Heart left ventricle (tissue), 16 donors: ENCODE data around the gene SLC16A9. TPM values are rescaled to one million over a fixed set of nuclear protein-coding genes. Genes with fewer than 3 reads are reported as not detected.
"Not testable (repeated sequence)": the region's sequence is repeated elsewhere in the genome, so short reads cannot be mapped to it uniquely, and the experiment has no call there.

Experiments
- ATAC-seq, 4 donors: fragments of 200-7000 bp; cut with Tn5 transposase; one replicate each; pipeline ENCODE4 v1.9.1; 2020 to 2022; ENCODE audit warnings: moderate library complexity in 4 of 4, mild to moderate bottlenecking in 3 of 4, moderate number of reproducible peaks in 1 of 4
- DNase-seq, 5 donors: peaks; one replicate each; pipeline ENCODE4 v3.0.0-alpha.2; 2020
- H3K27ac ChIP-seq, 12 donors: fragments of 200-600 bp; sonication (generic) in 4 of 12; one replicate each; pipeline versions ENCODE4 v1.5.0 to v1.8.0; 2016 to 2022; ENCODE audit warnings: mild to moderate bottlenecking in 2 of 12
- H3K27me3 ChIP-seq, 9 donors: fragments of 200-600 bp; sonication (generic) in 2 of 9; one replicate each; pipeline versions ENCODE4 v1.5.1 to v1.8.0; 2016 to 2022; ENCODE audit warnings: mild to moderate bottlenecking in 3 of 9
- H3K36me3 ChIP-seq, 9 donors: fragments of 200-600 bp; sonication (generic) in 2 of 9; one replicate each; pipeline versions ENCODE4 v1.5.0 to v1.8.0; 2018 to 2022; ENCODE audit warnings: mild to moderate bottlenecking in 2 of 9
- H3K4me1 ChIP-seq, 12 donors: fragments of 200-600 bp; sonication (generic) in 4 of 12; one replicate each; pipeline versions ENCODE4 v1.5.0 to v1.8.0; 2016 to 2022; ENCODE audit warnings: mild to moderate bottlenecking in 3 of 12
- H3K4me3 ChIP-seq, 12 donors: fragments of 200-600 bp; sonication (generic) in 4 of 12; one replicate each; pipeline versions ENCODE4 v1.5.0 to v1.8.0; 2017 to 2022; ENCODE audit warnings: mild to moderate bottlenecking in 9 of 12, moderate library complexity in 4 of 12
- H3K9me3 ChIP-seq, 12 donors: fragments of 200-600 bp; sonication (generic) in 4 of 12; one replicate each; pipeline versions ENCODE4 v1.5.0 to v1.8.0; 2016 to 2022; ENCODE audit warnings: mild to moderate bottlenecking in 1 of 12
- CTCF ChIP-seq, 12 donors: fragments of 200-600 bp; sonication (generic) in 4 of 12; IDR thresholded peaks; one replicate each; pipeline versions ENCODE4 v1.5.0 to v1.8.0; 2018 to 2022; ENCODE audit warnings: antibody characterized with exemption in 12 of 12, mild to moderate bottlenecking in 5 of 12
- POLR2A ChIP-seq, 2 donors: fragments of 450-650 bp; IDR thresholded peaks; one replicate each; pipeline ENCODE4 v1.6.1; 2017; ENCODE audit warnings: antibody characterized with exemption in 2 of 2, mild to moderate bottlenecking in 2 of 2, moderate library complexity in 2 of 2
- WGBS, 4 donors: extraction: QIAGEN DNeasy Blood & Tissue Kit in 2 of 4; methylation state at CpG; one replicate each; pipeline versions ENCODE4 v1.1.5 to v1.1.7; 2013 to 2018; 5-methylcytosine and 5-hydroxymethylcytosine counted together
- intact Hi-C, 10 donors: fragments of 100-400 bp; cut with DNase I; formaldehyde crosslinking; loops; one replicate each; pipeline versions ENCODE4 v1.11.1 to v1.14.2; 2022
- polyA plus RNA-seq, 2 donors: library from polyadenylated mRNA; stranded (reverse); fragments of 200-250 nt; gene quantifications; one replicate each; pipeline ENCODE4 v1.2.3, GENCODE V29; 2013
- total RNA-seq, 9 donors: library from RNA; depleted of rRNA in 2 of 9; stranded (reverse); fragments of >200 nt in 2 of 9; fragmentation: NEBNext Ultra II Directional in 3 of 9; extraction: Animal tissue kit (Norgen Biotek cat#: 25700) in 3 of 9; gene quantifications; one replicate each; pipeline versions ENCODE4 v1.1.0 to v1.2.4, GENCODE V29; 2016 to 2023
- donor health status: ischemic (EF 13 %, LVEDD 7.1; RV severe dilation, severe dysfunction).
- donor health status: healthy with polysubstance abuse.
- donor health status: DM: no; HTN: yes; CAD: no.
- donor health status: DM: no; HTN: no; CAD: no.
- donor health status: ischemic (EF 25% LVEDD 6.9; RV normal size, moderate dysfunction).
- donor health status: ischemic (EF 25% LVEDD 5.7; RV mildly dilated, moderate dysfunction).
- donor health status: healthy.
- donor health status: DM: yes; HTN: yes; CAD: no.
- donor health status: ischemic (EF 35%, LVEDD 5.7; RV mildly dilated, moderate dysfunction).
- donor health status: nonischemic (EF 11% LVEDD 7.7; RV severe dilation, severe dysfunction).
- donor health status: DM: yes; HTN: yes; CAD: no.
- donor health status: PGD.
- donor health status: ischemic (EF 29% LVEDD 5.4; RV normal size, mild dysfunction).
- donor health status: nonischemic (EF 23%, LVEDD 6.1; RV moderate dilation, normal function).

The SLC16A9 gene
- total and polyA plus RNA-seq, 11 donors: 0.07 to 3.0 (median 0.63) TPM

GRCh38 chr10:59651902-59652301 is 57.7 kb downstream of the SLC16A9 start:
- Histone ChIP-seq H3K36me3 (no peaks in the 10 kb centered on the region), H3K27me3 (no peaks in the 10 kb centered on the region), H3K4me1 (peaks cover 0 to 13% (median 0%) of the 10 kb centered on the region in 12 donors), H3K4me3 (no peak overlapping the region), H3K27ac (no peak overlapping the region), H3K9me3 (no peaks in the 10 kb centered on the region)
- no peak for TF ChIP-seq POLR2A (IDR thresholded peaks at IDR 0.05)
- no peak for TF ChIP-seq CTCF (IDR thresholded peaks at IDR 0.05)
- intact Hi-C loops: no loop called here
- ATAC-seq: no peak
- 85 to 92% (median 90%) methylated on average over 3 of the region's 3 CpGs for WGBS, 4 donors
- DNase-seq: no peak

GRCh38 chr10:59649606-59650346 is 59.9 kb downstream of the SLC16A9 start:
- H3K4me3 ChIP-seq: no peak overlapping the region
- DNase-seq: no peak
- H3K4me1 ChIP-seq: peaks cover 0 to 13% (median 0%) of the 10 kb centered on the region in 12 donors
- WGBS, 4 donors: 82 to 88% (median 84%) methylated on average over 7 of the region's 7 CpGs
- TF ChIP-seq POLR2A (IDR thresholded peaks at IDR 0.05) (no peak), CTCF (IDR thresholded peaks at IDR 0.05) (no peak)
- H3K27ac ChIP-seq: no peak overlapping the region
- peak; percentile 41 to 64 (median 46) for ATAC-seq
- peaks cover 0 to 13% (median 8%) of the 10 kb centered on the region in 12 donors for H3K9me3 ChIP-seq
- H3K36me3 ChIP-seq: no peaks in the 10 kb centered on the region
- intact Hi-C loops: no loop called here
- no peaks in the 10 kb centered on the region for H3K27me3 ChIP-seq

GRCh38 chr10:59648711-59649201 is 60.9 kb downstream of the SLC16A9 start:
- peaks cover 0 to 19% (median 9%) of the 10 kb centered on the region in 12 donors for H3K9me3 ChIP-seq
- H3K4me1 ChIP-seq: peaks cover 0 to 13% (median 0%) of the 10 kb centered on the region in 12 donors
- no peaks in the 10 kb centered on the region for H3K27me3 ChIP-seq
- ATAC-seq (no peak), DNase-seq (no peak)
- no peaks in the 10 kb centered on the region for H3K36me3 ChIP-seq
- H3K27ac ChIP-seq: no peak overlapping the region
- no peak overlapping the region for H3K4me3 ChIP-seq
- intact Hi-C loops: no loop called here
- 62 to 70% (median 65%) methylated on average over 7 of the region's 7 CpGs for WGBS, 4 donors
- TF ChIP-seq POLR2A (IDR thresholded peaks at IDR 0.05): no peak
- no peak for TF ChIP-seq CTCF (IDR thresholded peaks at IDR 0.05)

GRCh38 chr10:59644841-59645240 is 64.8 kb downstream of the SLC16A9 start:
- Histone ChIP-seq H3K9me3 (peaks cover 0 to 19% (median 9%) of the 10 kb centered on the region in 12 donors), H3K4me3 (no peak overlapping the region), H3K27me3 (no peaks in the 10 kb centered on the region), H3K4me1 (peaks cover 0 to 13% (median 0%) of the 10 kb centered on the region in 12 donors), H3K27ac (no peak overlapping the region), H3K36me3 (no peaks in the 10 kb centered on the region)
- intact Hi-C loops: no loop called here
- ATAC-seq: no peak
- DNase-seq: no peak
- no peak for TF ChIP-seq POLR2A (IDR thresholded peaks at IDR 0.05)
- TF ChIP-seq CTCF (IDR thresholded peaks at IDR 0.05): no peak

- H3K4me3 ChIP-seq, H3K27ac ChIP-seq, ATAC-seq, intact Hi-C loops, H3K27me3 ChIP-seq, H3K36me3 ChIP-seq, DNase-seq, H3K4me1 ChIP-seq: not testable (repeated sequence)
- peaks cover 0 to 19% (median 9%) of the 10 kb centered on the region in 12 donors for H3K9me3 ChIP-seq
Measured at GRCh38 chr10:59641688-59642087, 68.0 kb downstream of the SLC16A9 start.
